GM10266 (cell line): ENCODE measurements around the gene UST.
"Not testable (repeated sequence)": the region's sequence is repeated elsewhere in the genome, so short reads cannot be mapped to it uniquely, and the experiment has no call there.

Experiments
- DNase-seq: peaks from one replicate; pipeline ENCODE4 v3.0.0; 2012; ENCODE audit errors: extremely low spot score
- TF ChIP-seq, protein P1 (sequence below): IDR thresholded peaks from 2 replicates; pipeline ENCODE4 v1.5.1; 2012; ENCODE audit warnings: mild to moderate bottlenecking, low read depth; ENCODE audit not compliant: control insufficient read depth, insufficient read depth; ENCODE audit errors: missing control alignments

The UST gene

DNA sequence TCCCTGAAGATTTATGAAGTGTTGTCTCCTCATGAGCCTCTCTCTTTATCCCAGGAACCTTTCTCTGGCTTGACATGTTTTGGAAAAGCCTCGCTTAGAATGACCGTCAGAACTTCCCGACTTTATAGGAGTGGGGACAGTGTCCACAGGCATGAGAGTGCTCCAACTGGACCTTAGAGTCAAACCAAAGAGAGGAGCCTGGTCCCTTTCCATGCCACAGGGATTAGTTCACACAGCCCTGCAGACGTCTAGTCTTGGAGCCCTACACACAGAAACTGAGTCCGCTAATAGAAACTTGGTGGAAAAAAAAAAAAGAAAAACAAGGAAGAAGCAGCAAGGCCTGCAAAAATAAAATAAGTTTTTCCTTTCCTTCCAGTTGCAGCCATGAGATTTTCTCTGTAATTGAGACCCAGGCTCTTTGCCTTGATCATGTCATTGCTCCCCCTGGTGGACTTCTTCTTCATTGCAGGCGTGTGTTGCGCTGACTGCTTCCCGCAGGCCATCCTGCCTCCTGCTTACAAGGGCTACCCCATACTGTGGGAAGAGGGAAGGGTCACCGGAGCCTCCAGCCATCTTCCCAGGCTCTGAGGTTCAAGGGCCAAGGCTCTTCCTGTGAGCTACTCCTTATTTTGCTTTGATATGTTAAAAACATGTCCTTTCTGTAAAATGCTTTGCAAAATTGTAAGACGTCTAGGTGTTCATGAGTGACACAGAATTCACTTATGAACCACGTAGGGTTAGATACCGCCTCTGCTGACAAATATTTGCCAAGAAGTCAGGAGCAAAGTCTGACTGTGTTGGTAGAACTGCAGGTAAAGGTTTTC lies 201.0 kb downstream of the UST start:
- DNase-seq, result peak; percentile 47
- TF ChIP-seq, protein P1, sequence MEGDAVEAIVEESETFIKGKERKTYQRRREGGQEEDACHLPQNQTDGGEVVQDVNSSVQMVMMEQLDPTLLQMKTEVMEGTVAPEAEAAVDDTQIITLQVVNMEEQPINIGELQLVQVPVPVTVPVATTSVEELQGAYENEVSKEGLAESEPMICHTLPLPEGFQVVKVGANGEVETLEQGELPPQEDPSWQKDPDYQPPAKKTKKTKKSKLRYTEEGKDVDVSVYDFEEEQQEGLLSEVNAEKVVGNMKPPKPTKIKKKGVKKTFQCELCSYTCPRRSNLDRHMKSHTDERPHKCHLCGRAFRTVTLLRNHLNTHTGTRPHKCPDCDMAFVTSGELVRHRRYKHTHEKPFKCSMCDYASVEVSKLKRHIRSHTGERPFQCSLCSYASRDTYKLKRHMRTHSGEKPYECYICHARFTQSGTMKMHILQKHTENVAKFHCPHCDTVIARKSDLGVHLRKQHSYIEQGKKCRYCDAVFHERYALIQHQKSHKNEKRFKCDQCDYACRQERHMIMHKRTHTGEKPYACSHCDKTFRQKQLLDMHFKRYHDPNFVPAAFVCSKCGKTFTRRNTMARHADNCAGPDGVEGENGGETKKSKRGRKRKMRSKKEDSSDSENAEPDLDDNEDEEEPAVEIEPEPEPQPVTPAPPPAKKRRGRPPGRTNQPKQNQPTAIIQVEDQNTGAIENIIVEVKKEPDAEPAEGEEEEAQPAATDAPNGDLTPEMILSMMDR, result peak; percentile 83

DNA sequence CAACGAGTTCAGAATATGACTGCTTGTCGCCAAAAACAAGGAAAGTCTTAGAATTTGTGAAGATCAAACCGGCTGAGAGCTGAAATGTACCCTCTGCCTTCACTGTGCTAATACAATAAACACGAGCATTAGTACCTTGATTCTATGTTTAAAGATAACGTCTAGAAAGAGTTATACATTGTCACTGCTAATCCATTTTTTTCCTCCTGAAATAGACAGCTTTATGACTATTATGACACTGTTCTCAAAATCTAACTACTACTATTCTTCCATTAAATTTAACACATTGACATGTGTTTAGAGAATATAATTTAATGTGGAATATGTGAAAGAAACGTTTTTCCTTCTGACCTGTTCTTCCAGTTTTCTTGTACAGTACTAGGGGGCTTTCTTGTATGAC lies 204.8 kb downstream of the UST start:
- TF ChIP-seq, protein P1, result no peak
- DNase-seq, result no peak

DNA sequence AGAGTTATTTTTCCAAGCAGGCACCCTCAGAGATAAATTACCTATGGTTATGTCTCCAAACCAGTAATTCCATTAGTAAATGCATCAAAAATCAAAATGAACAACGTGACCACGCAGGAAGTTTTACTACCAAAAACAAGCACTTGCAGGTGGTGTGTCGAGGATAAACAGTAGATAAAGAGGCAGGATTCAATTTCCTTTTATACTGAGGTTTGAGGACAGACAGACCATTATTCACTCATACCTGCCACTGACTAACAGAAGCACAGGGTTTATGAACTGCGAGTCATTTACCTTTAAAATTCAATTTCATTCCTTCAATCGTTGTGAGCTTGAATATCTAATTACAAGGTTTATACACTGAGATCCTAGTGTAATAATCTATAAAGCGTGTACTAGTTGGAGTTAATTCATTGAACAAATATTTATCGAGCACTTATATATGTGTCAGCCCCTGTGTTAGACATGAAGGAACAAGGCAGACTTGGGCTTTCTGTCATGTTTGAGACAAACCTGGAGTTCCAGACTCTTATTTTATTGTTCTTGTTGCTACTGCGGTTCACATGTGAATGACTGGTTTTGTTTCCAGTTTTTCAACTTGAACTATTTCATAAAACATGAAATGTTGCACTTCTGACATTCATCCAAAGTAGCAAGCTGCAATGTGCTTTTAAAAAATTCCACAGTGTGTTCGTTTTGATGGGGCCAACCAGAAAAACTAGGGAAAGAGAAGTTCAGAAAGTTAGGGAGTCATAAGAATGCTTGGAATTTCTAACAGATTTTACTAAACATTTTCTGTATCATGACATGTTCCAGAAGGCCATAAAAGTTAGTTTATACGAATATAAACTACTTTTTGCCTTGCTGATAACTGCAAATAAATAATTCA lies 205.6 kb downstream of the UST start:
- TF ChIP-seq, protein P1, result no peak
- no peak for DNase-seq

DNA sequence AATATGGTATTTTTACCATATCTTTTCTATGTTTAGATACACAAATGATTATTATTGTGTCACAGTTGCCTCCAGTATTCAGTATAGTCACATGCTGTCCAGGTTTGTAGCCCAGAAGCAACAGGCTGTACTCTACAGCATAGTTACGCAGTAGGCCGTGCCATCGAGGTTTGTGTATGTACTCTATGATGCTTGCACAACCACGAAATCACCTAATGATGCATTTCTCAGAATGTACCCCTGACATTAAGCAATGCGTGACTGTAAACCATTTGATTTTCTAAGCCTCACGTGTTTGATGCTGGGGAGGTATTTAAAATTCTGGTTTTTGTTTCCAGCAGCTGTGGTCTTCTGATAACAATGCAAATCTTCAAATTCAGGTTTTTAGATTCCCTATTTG lies 207.6 kb downstream of the UST start:
- no peak for DNase-seq
- TF ChIP-seq, protein P1, result no peak

DNA sequence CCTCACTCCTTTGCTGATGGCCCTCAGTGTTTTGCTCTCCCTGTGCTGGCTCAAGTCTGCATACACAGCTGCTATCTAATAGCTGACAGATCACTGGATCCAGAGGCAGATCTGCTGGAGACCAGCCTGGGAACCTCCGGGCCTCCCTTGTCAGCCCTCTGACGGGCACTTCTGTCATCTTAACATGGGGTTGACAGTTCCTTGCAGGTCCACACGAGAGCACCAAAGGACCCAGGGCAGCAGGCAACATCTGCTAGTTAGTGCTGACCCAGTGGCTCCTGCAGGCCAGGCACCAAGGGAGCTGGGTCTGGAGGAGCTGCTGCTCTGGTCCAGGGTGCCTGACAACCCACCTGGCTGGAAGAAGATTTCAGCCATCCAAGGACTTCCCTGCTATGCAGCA lies 208.1 kb downstream of the UST start:
- TF ChIP-seq, protein P1, result no peak
- DNase-seq, result no peak

DNA sequence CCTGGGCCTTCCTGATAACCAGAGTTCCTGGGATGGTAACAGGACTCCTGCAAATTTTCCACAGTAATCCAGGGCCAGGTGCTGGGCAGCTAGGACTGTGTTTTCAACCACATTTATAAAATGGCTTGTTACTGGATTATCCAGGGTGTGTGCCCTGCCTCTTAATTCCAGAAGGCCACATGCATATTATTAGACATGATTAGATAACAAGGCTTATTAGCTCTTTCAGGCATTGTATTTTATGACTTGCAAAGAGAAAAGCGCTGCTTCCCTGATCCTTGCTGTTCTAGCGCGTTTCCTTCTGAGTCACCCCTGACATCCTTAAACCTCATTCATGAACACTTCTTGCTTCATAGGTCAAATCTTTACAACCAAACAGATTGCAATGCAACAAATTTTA lies 208.6 kb downstream of the UST start:
- no peak for DNase-seq
- TF ChIP-seq, protein P1, result no peak

DNA sequence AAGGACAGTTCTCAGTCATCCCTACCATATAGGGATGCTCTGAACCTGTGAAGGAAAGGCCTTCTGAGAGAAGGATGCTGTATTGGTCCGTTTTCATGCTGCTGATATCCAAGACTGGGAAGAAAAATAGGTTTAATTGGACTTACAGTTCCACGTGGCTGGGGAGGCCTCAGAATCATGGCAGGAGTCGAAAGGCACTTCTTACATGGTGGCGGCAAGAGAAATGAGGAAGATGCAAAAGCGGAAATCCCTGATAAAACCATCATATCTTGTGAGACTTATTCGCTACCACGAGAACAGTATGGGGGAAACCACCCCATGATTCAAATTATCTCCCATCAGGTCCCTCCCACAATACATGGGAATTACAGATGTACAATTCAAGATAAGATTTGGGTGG lies 209.3 kb downstream of the UST start:
- not testable (repeated sequence) for DNase-seq
